HepG2 (cell line): ENCODE measurements around the gene PRDX5. TPM values are rescaled to one million over a fixed set of nuclear protein-coding genes. Genes with fewer than 3 reads are reported as not detected.

ENCODE experiments used
- ATAD3A ChIP-seq: sonication (generic); formaldehyde crosslinking; IDR thresholded peaks from 2 replicates; pipeline ENCODE4 v1.4.0; 2020; ENCODE audit warnings: missing genetic modification reagents
- BCL6 ChIP-seq: IDR thresholded peaks from 2 replicates; pipeline ENCODE4 v1.6.1; 2016; ENCODE audit warnings: missing genetic modification reagents, missing compliant biosample characterization
- BRD4 ChIP-seq: sonication (generic); formaldehyde crosslinking; IDR thresholded peaks from 2 replicates; pipeline ENCODE4 v1.4.0; 2020; ENCODE audit warnings: missing genetic modification reagents
- CCDC6 ChIP-seq: sonication (generic); formaldehyde crosslinking; IDR thresholded peaks from 2 replicates; pipeline ENCODE4 v1.8.1; 2022; ENCODE audit warnings: mild to moderate bottlenecking, missing genetic modification reagents, moderate library complexity
- DR1 ChIP-seq: sonication (generic); formaldehyde crosslinking; IDR thresholded peaks from 2 replicates; pipeline ENCODE4 v1.8.0; 2021; ENCODE audit warnings: mild to moderate bottlenecking, missing genetic modification reagents, inconsistent platforms
- HINFP ChIP-seq: sonication (generic); formaldehyde crosslinking; IDR thresholded peaks from 2 replicates; pipeline ENCODE4 v1.4.0; 2020; ENCODE audit warnings: low read depth, mild to moderate bottlenecking, missing genetic modification reagents
- HNF4A ChIP-seq: sonication (generic); formaldehyde crosslinking; IDR thresholded peaks from 2 replicates; pipeline ENCODE4 v1.4.0; 2020; ENCODE audit warnings: missing genetic modification reagents
- KDM3A ChIP-seq: IDR thresholded peaks from 2 replicates; pipeline ENCODE4 v1.6.1; 2018; ENCODE audit warnings: low read depth, missing compliant biosample characterization
- LCORL ChIP-seq, 2 experiments: fragments of 450-650 bp in 1 of 2; sonication (generic) in 1 of 2; formaldehyde crosslinking in 1 of 2; IDR thresholded peaks; 2 replicates each; pipeline versions ENCODE4 v1.5.0 to v1.6.1; 2017 to 2020; ENCODE audit warnings: antibody characterized with exemption in 1 of 2, missing genetic modification reagents in 1 of 2
- MBD4 ChIP-seq: IDR thresholded peaks from 2 replicates; pipeline ENCODE4 v1.6.1; 2012; ENCODE audit warnings: low read length, inconsistent platforms, borderline replicate concordance
- NPAS2 ChIP-seq: sonication (generic); formaldehyde crosslinking; IDR thresholded peaks from 2 replicates; pipeline ENCODE4 v1.8.0; 2022; ENCODE audit warnings: mild to moderate bottlenecking, missing genetic modification reagents, borderline replicate concordance
- SOX5 ChIP-seq: IDR thresholded peaks from 2 replicates; pipeline ENCODE4 v1.6.1; 2016; ENCODE audit warnings: borderline replicate concordance
- SOX6 ChIP-seq, 2 experiments: fragments of 450-650 bp in 1 of 2; sonication (generic) in 1 of 2; formaldehyde crosslinking in 1 of 2; IDR thresholded peaks; 2 replicates each; pipeline versions ENCODE4 v1.4.0 to v1.6.1; 2017 to 2020; ENCODE audit warnings: antibody characterized with exemption in 1 of 2, mild to moderate bottlenecking in 1 of 2, missing genetic modification reagents in 1 of 2
- ZKSCAN8 ChIP-seq: IDR thresholded peaks from 2 replicates; pipeline ENCODE4 v1.6.1; 2016; ENCODE audit warnings: borderline replicate concordance, missing genetic modification reagents, missing compliant biosample characterization
- ZNF207 ChIP-seq: fragments of 450-650 bp; IDR thresholded peaks from 2 replicates; pipeline ENCODE4 v1.6.1; 2016; ENCODE audit warnings: antibody characterized with exemption, borderline replicate concordance
- ZNF414 ChIP-seq: sonication (generic); formaldehyde crosslinking; IDR thresholded peaks from 2 replicates; pipeline ENCODE4 v1.5.0; 2020; ENCODE audit warnings: missing genetic modification reagents
- ZNF558 ChIP-seq: sonication (generic); formaldehyde crosslinking; IDR thresholded peaks from 2 replicates; pipeline ENCODE4 v1.9.0; 2022; ENCODE audit warnings: mild to moderate bottlenecking, missing genetic modification reagents, borderline replicate concordance
- ZNF589 ChIP-seq: sonication (generic); formaldehyde crosslinking; conservative IDR thresholded peaks from 2 replicates; pipeline ENCODE4 v1.8.0; 2022; ENCODE audit warnings: mild to moderate bottlenecking, moderate library complexity, missing genetic modification reagents
- ZNF660 ChIP-seq: sonication (generic); formaldehyde crosslinking; IDR thresholded peaks from 2 replicates; pipeline ENCODE4 v1.5.1; 2020; ENCODE audit warnings: mild to moderate bottlenecking, low read depth, missing genetic modification reagents, borderline replicate concordance
- ZNF703 ChIP-seq: sonication (generic); formaldehyde crosslinking; IDR thresholded peaks from 2 replicates; pipeline ENCODE4 v1.5.1; 2020; ENCODE audit warnings: missing genetic modification reagents, mild to moderate bottlenecking, moderate library complexity, borderline replicate concordance
- ZSCAN9 ChIP-seq: IDR thresholded peaks from 2 replicates; pipeline ENCODE4 v1.6.1; 2016; ENCODE audit warnings: borderline replicate concordance
- ZXDC ChIP-seq: sonication (generic); formaldehyde crosslinking; IDR thresholded peaks from 2 replicates; pipeline ENCODE4 v1.5.0; 2020; ENCODE audit warnings: mild to moderate bottlenecking, missing genetic modification reagents
- polyA plus RNA-seq, 8 experiments: library from polyadenylated mRNA; depleted of rRNA in 3 of 8; stranded (reverse) in 7 of 8; unstranded in 1 of 8; fragments of >200 nt; fragmentation: Illumina TruSeq in 4 of 8; extraction: Trizol in 4 of 8; gene quantifications; 2 replicates each; pipeline versions ENCODE4 v1.2.1 to v1.2.3, GENCODE V29; 2011 to 2016; ENCODE audit warnings: low read depth in 4 of 8, missing spikeins in 1 of 8, mixed read lengths in 1 of 8; ENCODE audit not compliant: insufficient read depth in 1 of 8
- total RNA-seq, 5 experiments: library from RNA; depleted of rRNA; stranded (reverse); fragments of >200 nt; fragmentation: Illumina TruSeq; extraction: Trizol; gene quantifications; 2 replicates each; pipeline ENCODE4 v1.2.3, GENCODE V29; 2016; ENCODE audit warnings: low read depth in 1 of 5

The PRDX5 gene
- total and polyA plus RNA-seq, 2 of the 13 experiments (the other 11 are each of a cell fraction or from before 2014, with no cell fraction given): 215 to 311 TPM

- TF ChIP-seq DR1 (CRISPR knock-in tag) (0 out of 2 replicates have a peak, but pooled peaks have one; percentile 12), CCDC6 (CRISPR knock-in tag) (no peak), ZNF703 (no peak; the same call in 1 of the 2 replicates), KDM3A (CRISPR knock-in tag) (peak; percentile 74; the same call in 1 of the 2 replicates), ZSCAN9 (CRISPR knock-in tag) (no peak), NPAS2 (no peak), BRD4 (peak; percentile 92), ZNF660 (CRISPR knock-in tag) (peak; percentile 63; the same call in 1 of the 2 replicates), ZNF414 (CRISPR knock-in tag) (peak; percentile 77; the same call in 1 of the 2 replicates), ZNF558 (peak; percentile 59; the same call in 1 of the 2 replicates), SOX5 (no peak), ZNF207 (no peak), SOX6 (IDR thresholded peaks at IDR 0.05) (no peak), SOX6 (CRISPR knock-in tag; IDR thresholded peaks at IDR 0.05) (no peak; the same call in 1 of the 2 replicates), ATAD3A (no peak), LCORL (IDR thresholded peaks at IDR 0.05) (no peak), LCORL (CRISPR knock-in tag; IDR thresholded peaks at IDR 0.05) (peak; percentile 89), HNF4A (no peak), ZNF589 (CRISPR knock-in tag) (0 out of 2 replicates have a peak, but pooled peaks have one; percentile 53), MBD4 (no peak), BCL6 (CRISPR knock-in tag) (no peak), HINFP (CRISPR knock-in tag) (no peak), ZXDC (CRISPR knock-in tag) (peak; percentile 70; the same call in 1 of the 2 replicates), ZKSCAN8 (CRISPR knock-in tag) (no peak)
Measured at GRCh38 chr11:64317961-64318765, at the start of gene PRDX5 (continued).
